ENCODE measurements around the gene IDH3A.

- TF ChIP-seq CTCF (conservative IDR thresholded peaks at IDR 0.05; ENCODE audit: low read length): no peak
- TF ChIP-seq EZH2phosphoT487 (IDR thresholded peaks at IDR 0.05; ENCODE audit: borderline replicate concordance, low read depth, low read length): no peak
Measured at GRCh38 chr15:78208887-78209645, 59.9 kb downstream of the IDH3A start.
